Liver (tissue), 9 donors: ENCODE results near the gene SMG7. TPM values are rescaled to one million over a fixed set of nuclear protein-coding genes. Genes with fewer than 3 reads are reported as not detected.

Source experiments
- DNase-seq: peaks from one replicate; pipeline ENCODE4 v3.0.0-alpha.2; 2017; ENCODE audit warnings: low spot score
- H3K27ac ChIP-seq, 2 donors: one replicate each; pipeline ENCODE4 v1.7.0; 2013; ENCODE audit warnings: inconsistent platforms in 2 of 2, low read length in 2 of 2, control low read depth in 1 of 2, low read depth in 1 of 2, mild to moderate bottlenecking in 1 of 2
- H3K27me3 ChIP-seq, 4 donors: one replicate each; pipeline versions ENCODE4 v1.6.1 to v1.7.0; 2013; ENCODE audit warnings: low read length in 3 of 4, inconsistent platforms in 1 of 4, mild to moderate bottlenecking in 1 of 4, moderate library complexity in 1 of 4; ENCODE audit not compliant: control insufficient read depth in 4 of 4, insufficient read depth in 4 of 4
- H3K36me3 ChIP-seq, 4 donors: one replicate each; pipeline versions ENCODE4 v1.6.1 to v1.7.0; 2013; ENCODE audit warnings: low read length in 3 of 4, mild to moderate bottlenecking in 3 of 4, low read depth in 1 of 4, moderate library complexity in 1 of 4; ENCODE audit not compliant: control insufficient read depth in 4 of 4, insufficient read depth in 3 of 4
- H3K4me1 ChIP-seq, 4 donors: one replicate each; pipeline versions ENCODE4 v1.6.1 to v1.7.0; 2013; ENCODE audit warnings: low read length in 3 of 4, mild to moderate bottlenecking in 3 of 4, moderate library complexity in 1 of 4; ENCODE audit not compliant: control insufficient read depth in 4 of 4, insufficient read depth in 4 of 4
- H3K4me3 ChIP-seq, 3 donors: one replicate each; pipeline versions ENCODE4 v1.6.1 to v1.7.0; 2013; ENCODE audit warnings: low read length in 3 of 3, control low read depth in 1 of 3, low read depth in 1 of 3, mild to moderate bottlenecking in 1 of 3
- H3K9ac ChIP-seq, 2 donors: one replicate each; pipeline ENCODE4 v1.7.0; 2013; ENCODE audit warnings: low read length in 2 of 2, mild to moderate bottlenecking in 2 of 2, moderate library complexity in 2 of 2, control low read depth in 1 of 2, low read depth in 1 of 2
- H3K9me3 ChIP-seq, 4 donors: one replicate each; pipeline versions ENCODE4 v1.6.1 to v1.7.0; 2013; ENCODE audit warnings: low read length in 3 of 4; ENCODE audit not compliant: control insufficient read depth in 4 of 4
- ATF3 ChIP-seq: IDR thresholded peaks from 2 replicates; pipeline ENCODE4 v1.6.1; 2016; ENCODE audit warnings: antibody characterized with exemption
- CTCF ChIP-seq: fragments of 150-350 bp; IDR thresholded peaks from 2 replicates; pipeline ENCODE4 v1.5.1; 2017; ENCODE audit warnings: improper control_type of control experiment, low read depth, low read length; ENCODE audit not compliant: missing input control
- EGR1 ChIP-seq, 2 donors: IDR thresholded peaks; 2 replicates each; pipeline ENCODE4 v1.6.1; 2016 to 2018; ENCODE audit warnings: antibody characterized with exemption in 2 of 2, low read depth in 2 of 2
- FOXA1 ChIP-seq: IDR thresholded peaks from 2 replicates; pipeline ENCODE4 v1.6.1; 2016; ENCODE audit warnings: antibody characterized with exemption
- FOXA2 ChIP-seq: IDR thresholded peaks from 2 replicates; pipeline ENCODE4 v1.6.1; 2016; ENCODE audit warnings: antibody characterized with exemption
- GABPA ChIP-seq, 2 donors: IDR thresholded peaks in 1 of 2; conservative IDR thresholded peaks in 1 of 2; 2 replicates each; pipeline ENCODE4 v1.6.1; 2016; ENCODE audit warnings: antibody characterized with exemption in 2 of 2, mild to moderate bottlenecking in 1 of 2, moderate library complexity in 1 of 2
- HNF4A ChIP-seq, 2 donors: conservative IDR thresholded peaks; 2 replicates each; pipeline ENCODE4 v1.6.1; 2016; ENCODE audit warnings: antibody characterized with exemption in 2 of 2, mild to moderate bottlenecking in 2 of 2
- HNF4G ChIP-seq: IDR thresholded peaks from 2 replicates; pipeline ENCODE4 v1.6.1; 2016; ENCODE audit warnings: antibody characterized with exemption
- MAX ChIP-seq: IDR thresholded peaks from 2 replicates; pipeline ENCODE4 v1.6.1; 2016; ENCODE audit warnings: antibody characterized with exemption
- NR2F2 ChIP-seq: IDR thresholded peaks from 2 replicates; pipeline ENCODE4 v1.6.1; 2016; ENCODE audit warnings: antibody characterized with exemption
- RAD21 ChIP-seq, 2 donors: IDR thresholded peaks; 2 replicates each; pipeline ENCODE4 v1.6.1; 2016; ENCODE audit warnings: antibody characterized with exemption in 2 of 2, mild to moderate bottlenecking in 2 of 2
- REST ChIP-seq: IDR thresholded peaks from 2 replicates; pipeline ENCODE4 v1.6.1; 2016; ENCODE audit warnings: antibody characterized with exemption, mild to moderate bottlenecking
- RXRA ChIP-seq, 2 donors: IDR thresholded peaks; 2 replicates each; pipeline ENCODE4 v1.6.1; 2017 to 2018; ENCODE audit warnings: antibody characterized with exemption in 2 of 2, mild to moderate bottlenecking in 1 of 2
- SP1 ChIP-seq: IDR thresholded peaks from 2 replicates; pipeline ENCODE4 v1.6.1; 2018; ENCODE audit warnings: antibody characterized with exemption, mild to moderate bottlenecking
- TAF1 ChIP-seq: conservative IDR thresholded peaks from 2 replicates; pipeline ENCODE4 v1.6.1; 2016; ENCODE audit warnings: antibody characterized with exemption, mild to moderate bottlenecking
- YY1 ChIP-seq: IDR thresholded peaks from 2 replicates; pipeline ENCODE4 v1.6.1; 2016; ENCODE audit warnings: antibody characterized with exemption, mild to moderate bottlenecking
- ZBTB33 ChIP-seq: IDR thresholded peaks from 2 replicates; pipeline ENCODE4 v1.6.1; 2016; ENCODE audit warnings: antibody characterized with exemption
- WGBS: extraction: QIAGEN DNeasy Blood & Tissue Kit; methylation state at CpG from one replicate; pipeline ENCODE4 v1.1.7; 2013; 5-methylcytosine and 5-hydroxymethylcytosine counted together
- polyA plus RNA-seq, 2 donors: library from polyadenylated mRNA; stranded (reverse) in 1 of 2; unstranded in 1 of 2; fragments of 200-250 nt in 1 of 2; fragments of >200 nt in 1 of 2; fragmentation: Nextera tagmentation in 1 of 2; extraction: Ambion mirVana in 1 of 2; gene quantifications; one replicate each; pipeline versions ENCODE4 v1.2.1 to v1.2.3, GENCODE V29; 2013 to 2015
- total RNA-seq, 2 donors: library from RNA; depleted of rRNA; stranded (reverse); fragments of >200 nt; gene quantifications; one replicate each; pipeline ENCODE4 v1.2.3, GENCODE V29; 2014
- donor health status: healthy.
- donor health status: healthy.
- donor health status: healthy.
- donor health status: healthy.
- donor health status: healthy.

SMG7 gene
- total and polyA plus RNA-seq, 4 donors = 9.5 to 28.7 (median 13.6) TPM

- Histone ChIP-seq H3K9ac (no peak overlapping the region), H3K27ac (no peak overlapping the region), H3K4me3 (no peak overlapping the region), H3K4me1 (no peaks in the 10 kb centered on the region), H3K9me3 (no peaks in the 10 kb centered on the region), H3K36me3 (no peaks in the 10 kb centered on the region), H3K27me3 (no peaks in the 10 kb centered on the region)
- no peak for TF ChIP-seq EGR1 (IDR thresholded peaks at IDR 0.05; ENCODE audit: low read depth in 2 of 2)
- no peak for TF ChIP-seq CTCF
- no peak for TF ChIP-seq TAF1
- TF ChIP-seq FOXA2 = no peak
- no peak for TF ChIP-seq RAD21 (IDR thresholded peaks at IDR 0.05)
- TF ChIP-seq FOXA1 = no peak
- no peak for TF ChIP-seq REST
- no peak for TF ChIP-seq ATF3
- no peak for TF ChIP-seq RXRA (IDR thresholded peaks at IDR 0.05)
- no peak for TF ChIP-seq HNF4G
- no peak for TF ChIP-seq ZBTB33
- TF ChIP-seq HNF4A (conservative IDR thresholded peaks at IDR 0.05) = no peak
- TF ChIP-seq MAX = no peak
- no peak for TF ChIP-seq GABPA (IDR thresholded peaks at IDR 0.05 in 1 of 2, conservative IDR thresholded peaks at IDR 0.05 in 1 of 2)
- no peak for TF ChIP-seq NR2F2
- no peak for TF ChIP-seq YY1
- WGBS = 82% methylated on average over 1 of the region's 1 CpG
- no peak for DNase-seq
These were observed 100.4 kb downstream of the SMG7 start for GRCh38 chr1:183572721-183573120.

- TF ChIP-seq YY1 (no peak), HNF4A (conservative IDR thresholded peaks at IDR 0.05) (no peak), ZBTB33 (no peak), SP1 (no peak), FOXA1 (no peak), EGR1 (IDR thresholded peaks at IDR 0.05; ENCODE audit: low read depth in 2 of 2) (no peak), REST (no peak), MAX (no peak), TAF1 (no peak)
- no peak overlapping the region for H3K27ac ChIP-seq
- H3K27me3 ChIP-seq = no peaks in the 10 kb centered on the region
- H3K9me3 ChIP-seq = no peaks in the 10 kb centered on the region
- no peak overlapping the region for H3K9ac ChIP-seq
- peaks cover 0 to 3% (median 0%) of the 10 kb centered on the region in 4 donors for H3K4me1 ChIP-seq
- no peak overlapping the region for H3K4me3 ChIP-seq
- DNase-seq = no peak
- no peaks in the 10 kb centered on the region for H3K36me3 ChIP-seq
- 90% methylated on average over 5 of the region's 5 CpGs for WGBS
These were observed 103.3 kb downstream of the SMG7 start for GRCh38 chr1:183575606-183576005.
